Measurements from ENCODE around the gene C9orf152.

The C9orf152 gene

DNA sequence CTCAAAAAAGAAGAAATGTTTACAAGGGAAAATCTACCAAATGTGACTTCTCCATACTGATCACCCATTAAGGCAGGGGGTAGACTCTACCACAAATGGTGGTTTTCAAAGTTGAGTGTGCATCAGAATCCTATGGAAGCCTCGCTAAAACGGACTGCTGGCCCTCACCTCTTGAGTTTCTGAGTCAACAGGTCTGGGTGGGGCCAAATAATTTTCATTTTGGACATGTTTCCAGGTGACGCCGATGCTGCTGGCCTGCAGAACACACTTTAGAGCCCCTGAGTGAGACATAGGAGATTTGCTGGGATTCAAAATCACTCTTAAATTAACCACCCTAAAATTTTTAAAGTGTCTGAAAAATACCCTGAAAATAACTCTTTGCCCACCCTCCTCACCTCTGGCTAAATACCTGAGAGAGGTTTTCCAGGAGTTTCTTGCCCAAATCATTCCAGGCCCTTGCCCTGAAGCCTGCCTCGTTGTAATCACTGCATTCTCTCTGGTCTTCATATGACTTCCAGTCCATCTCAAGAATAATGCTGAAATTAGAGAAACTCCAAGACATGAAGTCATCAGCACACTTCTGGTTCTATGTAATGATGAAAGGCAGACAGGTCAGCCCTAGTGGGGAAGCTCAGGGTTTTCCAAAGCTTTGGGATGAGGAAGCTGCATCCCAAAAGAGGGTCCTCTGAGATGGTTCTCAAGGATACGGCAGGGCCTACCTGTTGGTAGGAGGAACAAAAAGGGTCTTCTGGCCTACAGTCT, 18.2 kb downstream of the C9orf152 start:
- no peak for DNase-seq (ENCODE audit: low read depth, low spot score)
- no peak overlapping the region for H3K4me3 ChIP-seq (ENCODE audit: low read depth, low read length)
- in situ Hi-C loops (cut with HindIII; ENCODE audit: low sequenced_read_pairs): no loop called here
- TF ChIP-seq, protein P1, sequence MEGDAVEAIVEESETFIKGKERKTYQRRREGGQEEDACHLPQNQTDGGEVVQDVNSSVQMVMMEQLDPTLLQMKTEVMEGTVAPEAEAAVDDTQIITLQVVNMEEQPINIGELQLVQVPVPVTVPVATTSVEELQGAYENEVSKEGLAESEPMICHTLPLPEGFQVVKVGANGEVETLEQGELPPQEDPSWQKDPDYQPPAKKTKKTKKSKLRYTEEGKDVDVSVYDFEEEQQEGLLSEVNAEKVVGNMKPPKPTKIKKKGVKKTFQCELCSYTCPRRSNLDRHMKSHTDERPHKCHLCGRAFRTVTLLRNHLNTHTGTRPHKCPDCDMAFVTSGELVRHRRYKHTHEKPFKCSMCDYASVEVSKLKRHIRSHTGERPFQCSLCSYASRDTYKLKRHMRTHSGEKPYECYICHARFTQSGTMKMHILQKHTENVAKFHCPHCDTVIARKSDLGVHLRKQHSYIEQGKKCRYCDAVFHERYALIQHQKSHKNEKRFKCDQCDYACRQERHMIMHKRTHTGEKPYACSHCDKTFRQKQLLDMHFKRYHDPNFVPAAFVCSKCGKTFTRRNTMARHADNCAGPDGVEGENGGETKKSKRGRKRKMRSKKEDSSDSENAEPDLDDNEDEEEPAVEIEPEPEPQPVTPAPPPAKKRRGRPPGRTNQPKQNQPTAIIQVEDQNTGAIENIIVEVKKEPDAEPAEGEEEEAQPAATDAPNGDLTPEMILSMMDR (IDR thresholded peaks at IDR 0.05; ENCODE audit: low read depth, low read length): no peak

DNA sequence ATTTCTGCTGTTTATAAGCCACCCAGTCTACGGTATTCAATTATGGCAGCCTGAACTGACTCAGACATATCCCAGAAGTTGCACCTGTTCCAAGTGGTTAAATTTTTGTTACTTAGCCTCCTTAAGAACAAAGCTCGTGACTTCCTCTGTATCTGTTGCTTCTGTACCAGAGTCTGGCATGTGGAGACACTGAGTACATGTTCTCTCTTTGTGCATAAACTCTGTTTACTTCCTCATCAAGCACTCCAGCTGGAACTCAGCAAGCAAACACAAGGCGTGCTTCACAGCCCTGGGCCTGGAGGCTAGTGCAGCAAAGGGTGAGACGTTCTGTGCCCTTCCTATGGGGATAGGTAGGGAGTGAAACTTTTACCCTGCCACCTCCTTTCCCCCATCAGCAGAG, 19.0 kb downstream of the C9orf152 start:
- no peak for DNase-seq (ENCODE audit: low read depth, low spot score)

DNA sequence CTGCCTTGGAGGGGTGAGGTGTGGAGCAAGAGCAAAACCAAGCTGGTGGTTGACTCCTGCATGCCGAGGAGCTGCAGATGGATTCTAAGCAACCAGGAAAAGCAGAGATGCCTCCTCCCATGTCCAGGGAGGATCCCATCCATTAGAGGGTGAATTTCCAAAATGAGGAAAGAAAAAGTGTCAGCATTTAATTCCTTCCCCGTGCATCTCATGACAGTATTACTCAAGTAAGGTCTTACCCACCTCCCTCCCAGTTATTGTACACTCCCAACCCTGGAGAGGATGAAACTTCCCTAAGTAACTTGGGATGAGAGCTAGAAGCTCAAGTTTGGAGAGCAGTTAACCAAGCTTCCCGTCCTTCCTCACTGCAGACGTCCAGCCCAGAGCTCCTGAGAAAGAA, 19.9 kb downstream of the C9orf152 start:
- DNase-seq (ENCODE audit: low read depth, low spot score): no peak
- TF ChIP-seq, protein P1 (IDR thresholded peaks at IDR 0.05; ENCODE audit: low read depth, low read length): no peak
- in situ Hi-C loops (cut with HindIII; ENCODE audit: low sequenced_read_pairs): no loop called here

More for the DNA sequence above, 19.0 kb downstream of the C9orf152 start:
- TF ChIP-seq, protein P1 (IDR thresholded peaks at IDR 0.05; ENCODE audit: low read depth, low read length): no peak
- in situ Hi-C loops (cut with HindIII; ENCODE audit: low sequenced_read_pairs): no loop called here
- H3K4me3 ChIP-seq (ENCODE audit: low read depth, low read length): no peak overlapping the region

DNA sequence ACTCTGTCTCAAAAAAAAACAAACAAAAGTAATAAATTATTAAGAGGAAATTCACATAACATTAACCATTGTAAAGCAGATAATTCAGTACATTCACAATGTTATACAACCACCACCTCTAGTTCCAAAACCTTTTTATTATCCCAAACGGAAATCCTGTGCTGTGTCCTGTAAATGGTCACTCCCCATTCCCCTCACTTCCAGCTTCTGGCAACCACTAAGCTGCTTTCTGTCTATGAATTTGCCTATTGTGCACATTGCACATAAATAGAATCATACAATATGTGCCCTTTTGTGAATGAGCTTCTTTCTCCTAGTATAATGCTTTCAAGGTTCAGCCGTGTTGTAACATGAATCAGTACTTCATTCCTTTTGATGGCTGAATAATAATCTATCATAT, 20.8 kb downstream of the C9orf152 start:
- no peak for DNase-seq (ENCODE audit: low read depth, low spot score)
- H3K4me3 ChIP-seq (ENCODE audit: low read depth, low read length): no peak overlapping the region
- in situ Hi-C loops (cut with HindIII; ENCODE audit: low sequenced_read_pairs): no loop called here
- TF ChIP-seq, protein P1 (IDR thresholded peaks at IDR 0.05; ENCODE audit: low read depth, low read length): no peak

More for the DNA sequence above, 19.9 kb downstream of the C9orf152 start:
- no peak overlapping the region for H3K4me3 ChIP-seq (ENCODE audit: low read depth, low read length)

DNA sequence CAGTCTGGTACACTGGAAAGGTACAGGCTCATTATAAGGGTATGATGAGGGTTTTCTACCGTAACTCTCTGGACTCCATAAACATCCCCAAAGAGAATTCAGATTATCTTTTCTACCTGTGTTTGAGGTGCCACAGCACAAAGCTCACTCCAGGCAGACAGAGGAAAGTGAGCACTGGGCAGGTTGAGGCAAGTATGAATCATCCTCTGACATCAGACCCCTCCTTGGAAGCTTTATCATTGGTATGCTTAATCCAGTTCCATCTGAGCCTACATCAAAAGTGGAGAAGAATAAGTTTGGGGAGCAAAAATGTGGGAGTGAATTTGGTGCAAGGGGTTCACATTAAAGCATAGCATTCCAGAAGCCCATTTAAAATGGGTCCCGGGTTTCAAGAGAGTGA, 21.7 kb downstream of the C9orf152 start:
- no peak overlapping the region for H3K4me3 ChIP-seq (ENCODE audit: low read depth, low read length)
- DNase-seq (ENCODE audit: low read depth, low spot score): no peak
- in situ Hi-C loops (cut with HindIII; ENCODE audit: low sequenced_read_pairs): no loop called here
- TF ChIP-seq, protein P1 (IDR thresholded peaks at IDR 0.05; ENCODE audit: low read depth, low read length): no peak

DNA sequence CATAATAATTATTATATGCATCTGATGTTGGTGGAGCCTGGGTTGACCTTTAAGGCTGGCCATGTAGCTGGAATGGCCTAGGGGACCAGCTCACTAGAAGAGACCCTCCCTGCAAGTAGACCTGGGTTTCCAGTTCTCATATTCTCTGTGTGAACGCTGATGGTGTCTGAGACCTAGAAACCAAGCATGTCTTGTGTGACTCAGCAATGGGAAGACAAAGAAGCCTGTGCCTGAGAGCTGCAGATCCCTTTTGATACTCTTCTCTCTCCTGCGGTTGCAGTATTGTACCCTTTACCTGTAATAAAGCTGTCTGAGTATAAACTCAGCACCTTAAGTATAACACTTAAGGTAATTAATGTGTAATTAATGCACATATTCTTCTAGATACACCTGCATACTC, 22.2 kb downstream of the C9orf152 start:
- TF ChIP-seq, protein P1 (IDR thresholded peaks at IDR 0.05; ENCODE audit: low read depth, low read length): no peak
- in situ Hi-C loops (cut with HindIII; ENCODE audit: low sequenced_read_pairs): no loop called here
- DNase-seq (ENCODE audit: low read depth, low spot score): no peak
- no peak overlapping the region for H3K4me3 ChIP-seq (ENCODE audit: low read depth, low read length)

Data from astrocyte of the spinal cord (primary cell).